Epidermal melanocyte (primary cell): ENCODE measurements around the gene IQCN.
"Not testable (repeated sequence)": the region's sequence is repeated elsewhere in the genome, so short reads cannot be mapped to it uniquely, and the experiment has no call there.

Experiments
- DNase-seq: peaks from one replicate; pipeline ENCODE4 v3.0.0; 2011; ENCODE audit warnings: low spot score; ENCODE audit not compliant: insufficient read length

The IQCN gene

DNA sequence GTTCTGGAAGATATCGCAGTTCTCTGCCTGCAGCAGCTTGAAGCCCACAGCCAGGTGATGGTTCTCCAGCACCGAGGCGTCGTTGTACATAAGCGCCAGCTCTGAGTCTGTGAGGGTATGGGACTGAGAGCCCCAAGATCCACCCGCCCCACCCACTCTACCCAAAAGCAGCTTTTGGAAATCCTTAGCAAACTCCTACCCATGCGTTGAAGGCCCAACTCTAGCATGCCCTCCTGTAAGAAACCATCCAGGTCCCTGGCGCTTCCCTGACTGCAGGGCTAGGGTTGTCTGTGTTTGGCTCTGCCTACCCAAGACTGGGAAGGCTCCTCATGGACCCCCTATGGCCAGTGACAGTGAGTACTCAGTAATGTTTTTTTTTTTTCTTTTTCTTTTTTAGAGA, 57.5 kb downstream of the IQCN start:
- no peak for DNase-seq

DNA sequence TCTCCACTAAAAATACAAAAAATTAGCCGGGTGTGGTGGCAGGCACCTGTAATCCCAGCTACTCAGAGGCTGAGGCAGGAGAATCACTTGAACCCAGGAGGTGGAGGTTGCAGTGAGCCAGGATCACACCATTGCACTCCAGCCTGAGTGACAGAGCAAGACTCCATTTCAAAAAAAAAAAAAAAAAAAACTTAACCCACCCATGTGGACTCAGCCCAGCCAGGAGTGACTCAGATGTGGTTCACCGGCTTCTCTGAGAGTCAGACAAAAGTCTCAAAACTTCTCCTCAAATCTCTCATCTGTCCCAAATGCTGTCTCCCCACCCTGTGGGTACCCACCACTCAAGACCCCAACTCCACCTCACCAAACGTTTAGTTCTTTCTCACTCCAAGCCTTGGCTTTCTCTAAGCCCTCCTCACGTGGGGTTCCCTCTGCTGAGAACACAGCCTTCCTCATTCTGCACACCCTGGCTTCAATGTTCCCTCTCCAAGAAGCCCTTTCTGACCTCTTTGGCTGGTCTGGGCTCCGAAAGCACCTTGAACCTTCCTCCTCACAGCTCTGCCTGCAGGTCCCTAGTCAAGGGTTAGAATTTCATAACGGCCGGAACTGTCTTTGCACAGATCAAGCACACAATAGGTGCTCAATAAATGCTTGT, 59.3 kb downstream of the IQCN start:
- no peak for DNase-seq

DNA sequence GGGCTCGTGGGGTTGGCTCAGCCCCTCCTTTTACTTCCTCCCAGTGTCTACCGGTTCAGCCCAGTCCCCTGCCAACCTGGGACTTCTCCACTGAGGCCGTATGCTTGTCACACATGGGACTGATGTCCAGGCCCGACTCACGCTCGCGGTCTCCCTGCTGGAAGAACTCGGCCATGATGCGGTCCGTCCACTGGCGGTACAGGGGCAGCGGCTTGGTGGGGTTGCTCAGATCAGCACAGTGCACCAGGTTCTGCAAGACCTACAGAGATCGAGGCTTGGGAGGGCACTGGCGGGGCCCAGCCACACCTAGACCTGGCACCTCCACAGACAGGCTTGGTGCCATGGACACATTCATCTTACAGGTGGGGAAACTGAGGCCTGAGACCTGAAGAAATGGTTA, 62.6 kb downstream of the IQCN start:
- no peak for DNase-seq

DNA sequence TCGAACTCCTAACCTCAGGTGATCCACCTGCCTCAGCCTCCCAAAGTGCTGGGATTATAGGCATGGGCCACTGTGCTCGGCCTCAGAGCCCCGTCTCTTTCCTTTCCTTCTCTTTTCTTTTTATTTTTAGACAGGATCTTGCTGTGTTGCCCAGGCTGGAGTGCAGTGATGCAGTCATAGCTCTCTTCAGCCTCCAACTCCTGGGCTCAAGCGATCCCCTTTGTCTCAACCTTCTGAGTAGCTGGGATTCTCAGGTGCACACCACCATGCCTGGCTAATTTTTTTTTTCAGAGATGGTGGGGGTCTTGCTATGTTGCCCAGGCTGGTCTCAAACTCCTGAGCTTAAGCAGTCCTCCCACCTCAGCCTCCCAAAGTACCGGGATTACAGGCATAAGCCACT, 64.3 kb downstream of the IQCN start:
- not testable (repeated sequence) for DNase-seq

DNA sequence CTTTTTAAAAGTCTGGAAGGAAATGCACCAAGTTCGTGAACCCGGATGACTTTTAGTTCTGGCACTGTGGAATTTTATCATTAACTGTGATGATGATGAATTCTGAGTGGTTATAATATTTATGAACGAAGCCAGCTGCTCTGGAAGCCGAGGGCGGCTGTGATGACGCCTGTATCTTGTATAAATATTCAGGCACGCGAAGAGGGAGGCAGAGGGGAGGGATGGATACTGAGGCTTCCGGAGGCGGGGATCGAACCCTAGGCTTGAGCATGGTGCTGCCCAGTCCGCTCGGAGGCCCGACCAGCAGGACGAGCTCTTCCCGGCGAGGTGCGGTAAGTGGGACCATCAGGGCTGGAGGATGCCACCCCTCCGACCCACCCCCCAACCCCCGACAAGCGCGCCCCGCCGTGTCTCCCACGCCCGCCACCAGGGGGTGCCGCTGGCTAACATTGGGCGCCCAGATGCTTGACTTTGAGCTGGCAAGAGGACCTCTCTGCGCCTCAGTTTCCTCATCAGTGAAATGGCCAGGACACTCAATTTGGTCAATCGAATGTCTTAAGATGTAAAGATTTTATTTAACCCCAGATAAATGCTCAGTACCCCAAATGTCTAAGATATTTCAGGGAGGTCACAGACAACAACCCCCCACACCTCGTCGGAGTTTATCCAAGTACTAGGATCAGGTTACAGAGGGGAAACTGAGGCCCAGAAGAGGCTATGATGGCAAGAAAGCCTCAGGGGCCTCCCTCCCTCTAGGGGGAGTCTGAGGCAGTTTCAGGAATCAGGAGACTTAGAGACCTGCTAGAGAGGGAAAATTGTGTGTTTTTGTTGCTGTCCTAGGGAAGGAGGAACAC, 65.9 kb downstream of the IQCN start:
- DNase-seq, result no peak
